ENCODE results near the gene SIX4.

Gene SIX4

DNA sequence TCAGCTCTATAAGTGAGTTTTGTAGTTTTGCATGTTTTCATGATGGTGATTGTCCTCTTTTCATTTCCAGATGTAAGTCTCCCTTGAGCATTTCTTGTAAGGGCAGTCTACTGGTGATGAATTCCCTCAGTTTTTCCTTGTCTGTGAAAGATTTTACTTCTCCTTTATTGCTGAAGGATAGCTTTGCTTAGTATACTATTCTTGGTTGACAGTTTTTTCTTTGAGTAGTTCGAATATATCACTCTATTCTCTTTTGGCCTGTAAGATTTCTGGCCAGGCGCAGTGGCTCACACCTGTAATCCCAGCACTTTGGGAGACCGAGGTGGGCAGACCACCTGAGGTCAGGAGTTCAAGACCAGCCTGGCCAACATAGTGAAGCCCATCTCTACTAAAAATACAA lies 23.6 kb downstream of the SIX4 start:
- FAIRE-seq: no peak
- TF ChIP-seq CTCF (IDR thresholded peaks at IDR 0.05; ENCODE audit: insufficient read depth, missing control alignments): no peak
- DNase-seq (ENCODE audit: insufficient read length, low spot score): no peak

- no peak for FAIRE-seq
- no peak for DNase-seq (ENCODE audit: insufficient read length, low spot score)
- no peak for TF ChIP-seq CTCF (IDR thresholded peaks at IDR 0.05; ENCODE audit: insufficient read depth, missing control alignments)
Measured at GRCh38 chr14:60695327-60695726, 28.8 kb downstream of the SIX4 start.

DNA sequence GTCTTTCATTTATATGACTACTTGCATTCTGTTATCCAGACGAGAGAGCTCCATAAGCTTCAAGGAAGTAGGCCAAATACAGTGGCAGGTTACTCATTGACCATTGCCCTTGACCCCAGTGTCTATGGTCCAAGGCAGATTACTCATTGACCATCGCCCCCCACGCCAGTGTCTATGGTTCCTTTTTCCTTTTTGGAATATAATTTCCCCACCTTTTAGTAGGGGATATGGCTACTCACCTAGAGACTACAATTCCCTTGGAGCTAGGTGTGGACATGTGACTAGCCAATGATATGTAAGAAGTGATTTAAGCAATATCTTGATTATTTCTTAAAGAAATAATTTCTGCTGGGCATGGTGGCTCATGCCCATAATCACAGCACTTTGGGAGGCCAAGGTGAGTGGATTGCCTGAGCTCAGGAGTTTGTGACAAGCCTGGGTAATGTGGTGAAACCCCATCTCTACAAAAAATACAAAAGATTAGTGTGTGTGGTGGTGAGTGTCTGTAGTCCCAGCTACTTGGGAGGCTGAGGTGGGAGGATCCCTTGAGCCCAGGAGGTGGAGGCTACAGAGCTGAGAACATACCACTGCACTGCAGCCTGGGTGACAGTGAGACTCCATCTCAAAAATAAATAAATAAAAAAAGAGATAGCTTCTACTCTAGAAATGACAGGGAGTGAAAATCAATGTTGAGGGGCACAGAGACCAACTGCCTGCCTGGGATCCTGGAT lies 32.6 kb downstream of the SIX4 start:
- TF ChIP-seq CTCF (IDR thresholded peaks at IDR 0.05; ENCODE audit: insufficient read depth, missing control alignments): no peak
- no peak for FAIRE-seq
- DNase-seq (ENCODE audit: insufficient read length, low spot score): no peak

DNA sequence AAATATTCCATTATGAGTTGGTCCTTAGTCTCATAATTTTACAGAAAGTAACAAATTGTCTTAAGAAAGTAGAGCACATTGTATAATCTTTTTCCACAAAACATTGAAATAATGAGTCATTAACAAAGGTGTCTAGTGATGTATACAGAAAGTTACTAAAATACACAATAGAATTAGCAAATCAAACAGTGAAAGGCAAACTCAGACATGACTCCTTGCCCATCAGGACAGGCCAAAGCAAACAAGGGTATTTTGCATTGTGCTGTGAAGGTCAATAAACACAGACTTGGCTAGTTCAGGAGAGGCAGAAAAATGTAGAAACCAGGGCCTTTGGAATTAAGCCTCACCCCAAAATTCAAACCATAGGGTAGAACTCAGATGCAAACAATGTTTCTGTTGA lies 37.3 kb downstream of the SIX4 start:
- TF ChIP-seq CTCF (IDR thresholded peaks at IDR 0.05; ENCODE audit: insufficient read depth, missing control alignments): no peak
- no peak for DNase-seq (ENCODE audit: insufficient read length, low spot score)
- no peak for FAIRE-seq

GRCh38 chr14:60684203-60684602 lies 39.9 kb downstream of the SIX4 start:
- no peak for FAIRE-seq
- no peak for TF ChIP-seq CTCF (IDR thresholded peaks at IDR 0.05; ENCODE audit: insufficient read depth, missing control alignments)

GRCh38 chr14:60681271-60681670 lies 42.9 kb downstream of the SIX4 start:
- FAIRE-seq (no peak), DNase-seq (ENCODE audit: insufficient read length, low spot score) (no peak)
- no peak for TF ChIP-seq CTCF (IDR thresholded peaks at IDR 0.05; ENCODE audit: insufficient read depth, missing control alignments)

More at GRCh38 chr14:60684203-60684602, 39.9 kb downstream of the SIX4 start:
- DNase-seq (ENCODE audit: insufficient read length, low spot score): no peak

DNA sequence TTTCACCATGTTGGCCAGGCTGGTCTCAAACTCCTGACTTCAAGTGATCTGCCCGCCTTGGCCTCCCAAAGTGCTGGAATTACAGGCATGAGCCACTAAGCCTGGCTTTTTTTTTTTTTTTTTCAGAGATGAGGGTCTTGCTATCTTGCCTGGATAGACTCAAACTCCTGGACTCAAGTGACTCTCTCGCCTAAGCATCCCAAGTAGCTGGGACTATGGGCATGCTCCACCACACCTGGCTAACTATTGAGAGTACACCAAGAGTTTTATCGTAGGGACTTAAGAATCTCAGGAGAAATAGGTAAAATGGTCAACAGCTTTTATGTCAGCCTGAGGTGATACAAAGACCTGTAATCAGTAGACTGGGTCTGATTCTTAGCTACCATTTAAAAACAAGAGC lies 43.6 kb downstream of the SIX4 start:
- TF ChIP-seq CTCF (IDR thresholded peaks at IDR 0.05; ENCODE audit: insufficient read depth, missing control alignments): no peak

More for the DNA sequence above, 43.6 kb downstream of the SIX4 start:
- DNase-seq (ENCODE audit: insufficient read length, low spot score): no peak
- FAIRE-seq: no peak
